ENCODE measurements around the gene UBLCP1.
"Not testable (repeated sequence)": the region's sequence is repeated elsewhere in the genome, so short reads cannot be mapped to it uniquely, and the experiment has no call there.

UBLCP1 gene, protein sequence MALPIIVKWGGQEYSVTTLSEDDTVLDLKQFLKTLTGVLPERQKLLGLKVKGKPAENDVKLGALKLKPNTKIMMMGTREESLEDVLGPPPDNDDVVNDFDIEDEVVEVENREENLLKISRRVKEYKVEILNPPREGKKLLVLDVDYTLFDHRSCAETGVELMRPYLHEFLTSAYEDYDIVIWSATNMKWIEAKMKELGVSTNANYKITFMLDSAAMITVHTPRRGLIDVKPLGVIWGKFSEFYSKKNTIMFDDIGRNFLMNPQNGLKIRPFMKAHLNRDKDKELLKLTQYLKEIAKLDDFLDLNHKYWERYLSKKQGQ

DNA sequence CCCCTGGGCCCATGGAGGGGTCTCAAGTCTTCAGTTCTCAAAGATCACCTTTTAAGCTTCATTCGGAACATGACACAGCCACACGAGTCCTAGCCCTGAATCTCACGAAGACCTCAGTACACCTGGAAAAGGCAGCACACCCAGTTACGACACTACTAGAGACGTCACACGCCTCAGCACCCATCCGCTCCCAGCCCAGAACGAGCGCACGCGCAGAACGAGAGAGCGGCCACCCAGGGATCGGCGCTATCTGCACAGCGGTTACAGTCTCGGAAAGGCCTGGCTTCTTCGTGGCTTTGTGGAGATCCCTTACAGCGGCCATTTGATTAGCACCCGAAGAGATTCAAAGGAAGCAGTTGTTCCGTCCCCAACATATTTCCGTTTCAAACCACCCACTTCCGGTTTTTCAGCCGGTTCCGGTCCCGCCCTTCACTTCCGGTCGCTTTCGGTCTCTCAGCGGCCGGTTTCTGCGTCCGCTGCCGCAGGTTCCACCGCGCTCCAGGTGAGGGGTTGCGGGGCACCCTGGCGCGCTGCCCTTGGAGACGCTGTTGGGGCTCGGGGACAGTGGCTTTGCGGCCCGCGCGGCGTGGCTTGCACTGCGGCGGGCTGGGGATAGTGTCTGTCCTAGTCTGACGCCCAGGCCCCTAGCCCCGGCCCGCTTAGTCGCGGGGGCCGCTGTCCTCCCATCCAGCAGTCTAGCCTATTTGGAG, at the start of gene UBLCP1:
TSS of gene UBLCP1 (plus strand) at position 432 of the 710 bp plus-strand sequence. CDS start 5,626 bp downstream, outside the sequence.
- DNase-seq (ENCODE audit: low spot score), result peak; percentile 86

DNA sequence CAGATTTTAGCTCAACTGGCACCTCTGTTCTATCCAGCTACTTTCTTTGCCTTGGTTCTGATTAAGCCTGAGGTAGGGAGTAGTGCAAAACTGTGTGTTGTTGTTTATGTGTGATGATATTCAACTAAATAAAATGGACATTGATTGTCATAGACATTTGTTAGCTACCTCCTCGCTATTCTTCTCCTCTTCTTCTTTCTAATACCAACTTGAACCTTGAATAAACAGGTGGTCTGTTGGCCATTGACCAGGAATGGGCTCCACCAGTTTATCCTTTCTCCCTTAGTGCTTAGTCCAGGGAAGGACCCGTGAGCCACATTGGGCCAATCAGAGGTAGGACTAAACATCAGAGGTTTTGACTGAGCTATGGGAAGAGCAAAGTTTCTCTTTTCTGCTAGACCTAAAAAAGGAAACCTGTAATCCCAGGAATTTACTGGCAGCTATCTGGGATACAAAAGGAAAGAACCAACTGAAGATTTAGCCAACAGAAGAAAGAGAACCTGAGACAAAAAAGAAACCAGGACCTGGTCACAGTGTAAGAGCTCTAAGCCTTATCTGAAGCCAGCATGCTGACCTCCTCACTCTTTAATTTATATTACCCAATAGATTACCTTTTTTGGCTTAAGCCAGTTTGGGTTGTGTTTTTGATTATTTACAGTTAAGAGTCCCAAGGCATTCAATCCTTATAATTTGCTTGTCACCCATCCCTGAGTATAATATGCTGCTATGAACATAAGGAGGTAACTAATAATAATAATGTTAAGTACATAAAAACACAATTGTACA, 48.4 kb upstream of the UBLCP1 start:
- DNase-seq (ENCODE audit: low spot score), result no peak

DNA sequence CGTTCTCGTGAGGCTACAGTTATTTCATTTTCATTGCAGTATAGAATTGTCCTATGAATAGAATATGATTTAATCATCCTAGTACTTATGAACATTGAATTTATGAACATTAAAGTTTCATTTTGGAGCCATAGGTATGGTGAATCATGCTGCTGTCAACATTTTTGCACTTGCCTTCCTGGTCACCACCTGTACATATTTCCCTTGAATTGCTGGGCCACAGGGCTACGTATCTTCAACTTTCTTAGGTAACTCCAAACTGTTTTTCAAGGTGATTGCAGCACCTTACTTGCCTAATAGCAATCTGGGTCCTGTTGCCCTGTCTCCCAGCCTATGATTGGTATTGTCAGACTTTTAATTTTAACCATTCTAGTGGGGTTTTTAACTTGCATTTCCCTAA, 47.2 kb upstream of the UBLCP1 start:
- no peak for DNase-seq (ENCODE audit: low spot score)

DNA sequence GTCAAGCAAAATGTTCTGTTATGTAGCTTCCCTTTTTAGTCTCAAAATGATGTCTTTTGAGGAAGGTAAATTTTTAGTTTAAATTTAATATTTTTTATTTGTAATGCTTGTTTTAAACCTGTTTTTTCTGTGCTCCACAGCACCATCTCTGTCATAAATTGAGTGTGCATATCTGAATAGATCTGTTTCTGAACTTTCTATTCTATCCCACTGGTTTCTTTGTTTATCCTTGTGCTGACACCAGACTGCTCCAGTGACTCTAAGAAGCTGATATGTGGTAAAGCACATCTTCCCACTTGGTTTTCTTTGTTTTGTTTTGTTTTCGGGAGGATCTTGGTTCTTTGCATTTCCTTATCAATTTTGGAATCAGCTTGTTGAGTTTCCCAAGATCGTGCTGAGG, 46.6 kb upstream of the UBLCP1 start:
- DNase-seq (ENCODE audit: low spot score), result no peak

DNA sequence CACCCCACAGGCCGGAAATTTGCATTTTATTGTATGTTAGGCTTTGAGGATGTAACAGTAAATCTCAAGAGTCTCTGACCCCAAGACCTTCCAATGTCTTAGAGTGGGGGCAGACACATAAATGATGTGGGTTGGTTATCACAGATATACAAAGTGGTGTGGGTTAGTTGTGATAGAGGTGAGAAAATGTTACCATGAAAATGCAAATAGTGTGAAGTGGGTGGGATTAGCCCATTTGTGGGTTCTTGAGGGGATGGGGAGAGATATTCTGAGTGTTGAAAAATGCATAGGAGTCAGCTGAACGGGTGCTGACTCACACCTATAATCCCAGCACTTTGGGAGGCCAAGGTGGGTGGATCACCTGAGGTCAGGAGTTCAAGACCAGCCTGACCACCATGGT, 45.9 kb upstream of the UBLCP1 start:
- no peak for DNase-seq (ENCODE audit: low spot score)

DNA sequence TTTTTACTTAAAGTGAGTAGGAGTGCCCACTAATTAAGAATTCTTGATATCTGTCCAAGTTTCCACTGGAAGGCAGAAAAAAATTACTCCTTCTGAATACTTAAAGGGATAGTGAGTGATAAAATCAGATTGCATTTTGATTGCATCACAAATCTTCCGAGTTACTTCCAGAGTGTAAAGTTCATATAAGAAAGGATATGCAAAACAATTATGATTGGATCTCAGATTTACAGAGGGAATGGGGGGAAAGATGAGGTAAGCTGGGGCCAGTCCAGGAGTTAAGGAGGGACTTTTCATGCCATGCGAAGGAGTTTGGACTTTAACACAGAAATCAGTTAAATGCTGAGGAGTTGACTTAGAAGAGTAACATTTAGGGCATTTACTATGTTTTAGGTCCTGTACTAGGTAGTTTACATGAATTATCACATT, 44.5 kb upstream of the UBLCP1 start:
- DNase-seq (ENCODE audit: low spot score), result no peak

DNA sequence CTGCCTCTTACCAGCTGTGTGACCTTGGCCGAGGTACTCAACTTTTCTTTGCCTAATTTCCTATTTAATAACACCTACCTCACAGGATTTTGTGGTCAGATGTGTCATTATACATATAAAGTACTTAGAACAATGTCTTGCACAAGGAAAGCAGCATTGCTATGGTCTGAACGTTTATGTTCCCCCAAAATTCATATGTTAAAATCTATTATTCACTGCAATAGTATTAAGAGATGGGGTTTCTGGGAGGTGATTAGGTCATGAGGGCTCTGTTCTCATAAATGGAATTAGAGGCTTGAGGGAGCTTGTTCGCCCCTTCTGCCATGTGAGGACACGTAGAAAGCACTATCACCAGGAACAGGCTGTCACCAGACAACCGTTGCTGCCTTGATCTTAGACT, 42.9 kb upstream of the UBLCP1 start:
- no peak for DNase-seq (ENCODE audit: low spot score)

DNA sequence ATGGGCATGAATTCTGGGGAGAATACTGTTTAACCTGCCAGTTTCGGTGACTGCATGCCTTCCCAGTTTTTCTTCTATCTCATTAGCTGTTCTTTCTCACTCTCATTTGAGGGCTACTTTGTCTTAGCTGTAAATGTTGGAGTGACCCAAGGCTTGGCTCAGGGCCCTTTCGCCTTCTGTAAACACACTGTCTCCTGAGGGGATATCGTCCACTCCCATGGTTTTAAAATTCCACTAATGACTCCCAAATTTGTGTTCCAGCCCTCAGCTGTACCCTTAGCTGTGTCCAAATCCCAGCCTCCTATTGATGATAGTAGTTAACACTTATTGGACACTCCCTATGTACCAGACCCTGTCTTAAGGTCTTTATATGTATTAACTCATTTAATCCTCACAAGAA, 39.6 kb upstream of the UBLCP1 start:
- DNase-seq (ENCODE audit: low spot score), result no peak

DNA sequence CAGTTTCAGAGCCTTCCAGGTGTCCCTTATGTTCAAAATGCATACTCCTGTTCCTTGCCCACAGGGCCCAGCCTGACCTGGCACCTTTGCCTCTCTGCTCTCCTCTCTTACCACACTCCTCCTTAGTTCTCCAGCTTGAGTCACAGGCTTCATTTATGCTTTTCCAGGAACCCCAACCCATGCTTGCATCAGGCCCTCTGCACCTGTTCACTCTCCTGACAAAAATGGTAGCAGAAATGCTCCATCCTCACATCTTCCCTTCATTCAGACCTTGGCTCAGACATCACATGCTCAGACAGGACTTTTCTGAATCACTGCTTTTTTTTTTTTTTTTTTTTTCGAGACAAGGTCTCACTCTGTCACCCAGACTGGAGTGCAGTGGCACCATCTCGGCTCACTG, 38.6 kb upstream of the UBLCP1 start:
- DNase-seq (ENCODE audit: low spot score), result no peak

DNA sequence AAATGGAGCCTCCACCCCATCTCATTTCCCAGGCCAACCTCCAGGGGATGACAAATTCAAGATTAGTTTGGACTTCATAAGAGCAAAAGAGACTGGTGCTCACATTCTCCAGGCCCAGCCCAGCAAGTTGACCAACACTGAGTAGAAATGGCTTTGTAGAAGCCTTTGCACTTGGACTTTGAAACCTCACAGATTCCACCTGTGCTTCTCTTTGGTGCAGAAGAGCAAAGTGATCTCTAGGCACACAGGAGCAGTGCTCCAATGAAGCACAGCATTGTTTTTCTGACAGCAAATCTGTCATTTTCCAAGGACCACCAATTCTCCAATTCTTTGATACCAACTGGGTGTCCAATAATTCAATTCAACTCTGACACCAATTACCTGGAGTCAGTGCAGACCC, 36.6 kb upstream of the UBLCP1 start:
- DNase-seq (ENCODE audit: low spot score), result no peak

DNA sequence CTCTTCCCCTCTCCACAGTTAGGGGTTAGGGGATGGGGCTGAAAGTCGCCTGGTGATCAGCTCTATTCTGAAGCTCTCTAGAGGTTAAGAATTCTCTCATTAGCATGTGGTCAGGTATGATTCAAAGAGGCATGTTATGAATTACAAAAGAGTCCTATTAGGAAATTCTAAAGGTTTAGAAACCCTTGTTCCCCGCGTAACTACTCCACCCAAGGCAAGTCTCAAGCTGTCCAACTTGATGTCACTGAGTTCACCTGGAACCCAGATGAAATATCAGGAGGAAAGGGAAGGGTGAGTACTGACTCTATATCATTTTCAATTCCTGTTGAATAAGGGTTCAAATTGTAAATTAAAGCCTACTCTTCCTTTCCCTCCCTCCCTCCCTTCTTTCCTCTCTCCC, 35.6 kb upstream of the UBLCP1 start:
- DNase-seq (ENCODE audit: low spot score), result no peak

DNA sequence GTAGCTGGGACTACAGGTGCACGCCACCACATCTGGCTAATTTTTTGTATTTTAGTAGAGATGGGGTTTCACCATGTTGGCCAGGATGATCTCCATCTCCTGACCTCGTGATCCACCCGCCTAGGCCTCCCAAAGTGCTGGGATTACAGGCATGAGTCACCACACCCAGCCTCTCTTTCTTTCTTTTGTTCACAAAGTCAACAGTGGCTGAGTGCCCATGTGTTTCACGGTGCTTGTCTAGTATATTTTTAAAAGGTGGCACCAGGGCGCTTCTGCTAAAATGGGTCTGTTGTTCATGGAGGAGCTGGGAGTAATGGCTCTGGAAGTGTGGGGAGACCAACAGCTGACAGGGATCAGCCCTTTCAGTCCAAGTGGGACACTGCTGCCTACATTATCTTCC, 35.0 kb upstream of the UBLCP1 start:
- not testable (repeated sequence) for DNase-seq (ENCODE audit: low spot score)

DNA sequence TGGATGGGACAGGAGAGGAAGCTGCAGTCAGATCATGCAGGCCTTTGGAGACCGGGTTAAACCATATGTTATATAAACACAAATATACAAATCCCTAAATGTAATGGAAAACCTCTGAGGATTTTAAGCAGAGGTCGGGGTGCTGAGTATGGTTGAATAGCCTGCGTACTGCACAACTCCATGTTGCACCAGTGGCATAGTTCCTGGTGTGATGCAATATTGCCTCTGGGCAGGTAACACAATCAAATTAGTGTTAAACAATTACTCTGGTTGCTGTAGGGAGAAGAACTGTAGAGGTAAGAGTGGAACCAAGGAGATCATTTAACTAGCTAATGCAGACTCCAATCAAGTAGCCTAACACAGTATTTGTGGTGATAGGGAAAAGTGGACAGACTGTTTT, 32.4 kb upstream of the UBLCP1 start:
- DNase-seq (ENCODE audit: low spot score), result no peak

DNA sequence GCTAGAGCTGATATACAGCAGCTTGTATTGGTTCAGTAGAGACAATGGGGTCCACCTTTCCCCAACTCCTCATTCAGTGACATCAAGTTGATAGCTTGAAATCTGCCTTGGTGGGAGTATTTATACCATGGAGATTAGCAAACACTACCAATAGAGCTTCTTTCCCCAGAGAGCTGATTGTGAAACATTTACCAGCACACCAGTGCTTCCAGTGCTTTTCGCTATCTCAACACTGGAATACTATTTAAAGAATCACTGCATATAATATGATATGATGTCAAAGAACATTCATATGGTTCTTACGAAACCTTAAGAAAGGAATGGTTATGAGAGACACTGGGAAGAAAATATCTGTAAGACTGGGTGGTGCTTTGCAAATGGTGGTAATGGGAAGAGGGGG, 31.9 kb upstream of the UBLCP1 start:
- DNase-seq (ENCODE audit: low spot score), result no peak

DNA sequence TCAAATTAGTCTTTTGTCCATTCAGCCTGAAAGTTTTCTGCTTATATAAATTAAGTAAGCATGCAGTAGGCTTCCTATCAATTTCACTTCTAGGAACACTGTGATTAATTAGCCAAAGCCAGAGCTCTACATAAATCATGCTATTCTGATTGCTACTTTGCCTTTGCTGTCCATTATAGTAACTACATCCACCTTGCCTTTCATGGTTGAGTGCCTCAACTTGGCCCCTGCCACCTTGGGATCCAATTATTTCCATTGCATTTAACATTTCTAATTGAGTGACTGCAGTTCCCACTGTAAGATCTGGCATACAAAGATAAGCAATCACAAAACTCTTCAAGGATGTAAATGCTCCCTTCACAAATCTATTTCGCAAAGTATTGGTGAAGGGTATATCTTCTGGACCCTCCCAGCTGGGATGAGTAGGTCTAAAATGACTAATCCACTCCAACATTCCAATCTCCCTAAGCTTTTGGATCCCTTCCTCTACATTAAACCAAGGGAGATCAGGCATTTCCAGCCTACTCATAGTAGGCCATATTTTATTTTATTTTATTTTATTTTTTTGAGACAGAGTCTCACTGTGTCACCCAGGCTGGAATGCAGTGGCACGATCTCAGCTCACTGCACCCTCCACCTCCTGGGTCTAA, 27.1 kb upstream of the UBLCP1 start:
- not testable (repeated sequence) for DNase-seq (ENCODE audit: low spot score)

DNA sequence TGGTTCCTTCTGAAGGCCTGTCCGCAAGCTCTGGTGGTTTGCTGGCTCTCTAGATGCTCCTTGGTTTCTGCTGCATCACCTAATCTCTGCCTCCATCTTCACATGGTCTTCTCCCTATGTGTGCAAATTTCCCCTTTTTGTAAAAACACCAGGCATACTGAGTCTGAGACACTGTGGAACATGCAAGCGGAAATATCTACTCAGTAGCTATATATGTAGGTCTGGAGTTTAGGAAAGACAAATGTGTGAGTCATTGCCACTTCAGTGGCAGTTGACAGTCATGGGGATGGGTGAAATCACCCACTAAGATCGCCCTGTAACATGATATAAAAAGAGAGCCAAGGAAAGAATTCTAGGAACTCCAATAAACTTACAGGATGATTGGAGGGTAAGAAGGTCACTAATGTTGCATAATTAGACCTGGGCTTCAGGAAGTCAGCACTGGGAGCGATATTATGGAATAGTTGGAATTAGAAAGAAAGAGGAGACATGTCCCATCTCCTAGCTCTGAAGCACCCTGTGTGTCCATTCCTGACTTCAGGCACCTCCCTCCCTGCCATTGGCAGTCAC, 22.7 kb upstream of the UBLCP1 start:
- peak; percentile 8 for DNase-seq (ENCODE audit: low spot score)

DNA sequence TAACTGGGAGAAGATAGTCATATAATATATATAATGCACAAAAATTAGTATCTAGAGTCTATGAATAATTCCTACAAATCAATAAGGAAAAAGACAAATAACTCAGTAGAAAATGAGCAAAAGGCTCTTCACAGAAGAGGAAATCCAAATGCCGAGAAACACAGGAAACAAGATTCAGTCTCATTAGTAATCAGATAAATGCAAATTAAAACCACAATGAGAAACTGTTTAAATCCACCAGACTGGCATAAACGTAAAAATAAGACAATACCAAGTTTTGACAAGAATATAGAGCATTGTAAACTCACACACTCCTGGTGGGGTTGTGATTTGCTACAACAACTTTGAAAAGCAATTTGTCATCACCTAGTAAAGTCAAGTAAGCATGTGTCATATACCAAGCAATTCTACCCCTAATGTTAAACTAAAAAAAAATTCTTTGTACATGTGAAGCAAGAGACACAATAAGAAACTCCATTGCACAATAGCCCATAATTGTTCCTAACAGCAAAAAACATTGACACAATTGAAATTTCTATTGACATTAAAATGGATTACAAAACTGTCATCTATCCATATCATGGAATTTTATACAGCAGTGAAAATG, 21.0 kb upstream of the UBLCP1 start:
- DNase-seq (ENCODE audit: low spot score), result no peak

DNA sequence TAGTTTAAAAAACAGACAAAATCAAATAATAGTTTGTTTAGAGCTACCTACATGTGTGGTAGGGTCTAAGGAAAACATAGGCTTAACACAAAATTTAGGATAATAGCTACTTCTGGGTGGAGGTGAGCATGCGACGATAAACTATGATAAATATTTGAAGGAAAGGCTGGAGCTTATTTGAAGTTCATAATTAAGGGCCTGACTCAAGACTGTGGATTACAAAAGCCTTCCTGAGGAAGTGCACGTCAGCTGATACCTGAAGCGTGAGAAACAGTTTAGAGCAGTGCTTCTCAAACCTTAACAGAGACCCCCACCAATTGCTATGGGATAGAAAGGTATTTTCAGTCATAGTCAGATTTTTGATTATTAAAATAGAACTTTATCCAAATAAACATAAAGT, 20.4 kb upstream of the UBLCP1 start:
- no peak for DNase-seq (ENCODE audit: low spot score)

DNA sequence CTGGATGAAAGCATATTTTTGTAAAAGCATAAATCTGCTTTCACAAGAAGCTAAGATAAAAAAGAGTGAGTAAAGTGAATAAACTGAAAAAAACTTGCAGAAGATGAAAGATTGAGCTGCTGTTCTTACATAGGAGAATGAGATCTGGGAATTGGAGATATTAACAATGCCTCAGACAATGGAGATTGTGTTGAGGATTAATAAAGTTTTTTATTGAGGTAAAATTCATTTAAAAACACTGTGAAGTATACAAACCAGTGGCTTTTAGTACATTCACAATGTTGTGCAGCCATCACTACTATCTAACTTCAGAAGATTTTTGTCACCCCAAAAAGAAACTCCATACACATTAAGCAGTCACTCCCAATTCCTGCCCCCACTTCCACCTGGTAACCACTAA, 19.7 kb upstream of the UBLCP1 start:
- DNase-seq (ENCODE audit: low spot score), result no peak

DNA sequence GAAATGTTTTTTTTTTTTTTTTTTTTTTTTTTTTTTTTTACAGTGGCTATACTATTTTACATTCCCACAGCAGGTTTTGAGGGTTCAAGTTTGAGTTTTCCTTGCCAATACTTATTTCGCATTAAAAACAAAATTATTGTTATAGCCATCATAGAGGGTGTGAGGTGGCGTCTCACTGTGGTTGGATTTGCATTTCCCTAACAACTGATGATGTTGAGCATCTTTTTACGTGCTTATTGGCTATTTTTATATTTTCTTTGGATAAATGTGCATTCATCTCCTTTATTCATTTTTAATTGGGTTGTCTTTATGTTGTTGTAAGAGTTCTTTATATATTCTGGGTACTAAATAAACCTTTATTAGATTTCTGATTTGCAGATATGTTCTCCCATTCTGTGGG, 18.9 kb upstream of the UBLCP1 start:
- DNase-seq (ENCODE audit: low spot score), result no peak

DNA sequence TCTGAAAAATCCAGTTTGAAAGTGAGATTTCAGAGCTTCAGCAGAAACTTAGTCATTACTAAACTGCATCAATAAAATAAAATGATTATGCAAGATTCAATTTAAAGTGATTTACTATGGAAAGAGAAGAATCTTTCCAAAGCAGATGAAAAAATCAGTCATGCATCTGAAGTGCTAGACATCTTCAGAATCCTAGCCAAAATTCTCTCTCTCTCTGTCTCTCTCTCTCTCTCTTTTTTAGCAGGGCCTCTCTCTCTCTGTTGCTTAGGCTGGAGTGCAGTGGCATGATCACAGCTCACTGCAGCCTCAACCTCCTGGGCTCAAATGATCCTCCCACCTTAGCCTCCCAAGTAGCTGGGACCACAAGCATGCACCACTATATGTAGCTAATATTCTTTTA, 18.2 kb upstream of the UBLCP1 start:
- DNase-seq (ENCODE audit: low spot score), result no peak

DNA sequence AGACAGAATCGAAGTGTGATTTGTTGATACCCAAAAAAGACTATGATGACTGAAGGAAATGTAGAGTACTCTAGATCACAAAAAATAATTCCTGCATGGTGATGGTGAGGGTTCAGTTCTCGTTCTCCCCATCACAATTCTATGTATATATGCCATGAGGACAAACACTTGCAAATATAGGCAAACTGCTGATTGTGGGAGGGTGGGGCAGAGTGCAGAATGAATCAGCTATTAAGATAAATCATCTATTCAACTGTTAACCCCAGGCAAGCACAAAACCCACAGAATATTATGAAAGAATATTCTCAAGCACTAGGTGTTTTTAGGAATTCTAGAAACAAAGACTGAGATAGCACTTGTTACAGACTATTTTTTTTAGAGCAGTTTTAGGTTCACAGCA, 13.9 kb upstream of the UBLCP1 start:
- DNase-seq (ENCODE audit: low spot score), result no peak
